Right lobe of liver (tissue), 6 donors: ENCODE results near the gene TTC23. TPM values are rescaled to one million over a fixed set of nuclear protein-coding genes. Genes with fewer than 3 reads are reported as not detected.
A peak's percentile ranks its signal among the peaks of the same experiment; 100 is the strongest.

Experiments used
- ATAC-seq, 4 donors: fragments of 200-7000 bp; cut with Tn5 transposase; one replicate each; pipeline ENCODE4 v1.9.1; 2020; ENCODE audit warnings: mild to moderate bottlenecking in 4 of 4, moderate library complexity in 4 of 4
- DNase-seq, 3 donors: peaks; one replicate each; pipeline ENCODE4 v3.0.0-alpha.2; 2020
- H3K27ac ChIP-seq, 3 donors: fragments of 200-600 bp; one replicate each; pipeline ENCODE4 v1.8.0; 2022
- H3K27me3 ChIP-seq, 2 donors: fragments of 200-600 bp; one replicate each; pipeline ENCODE4 v1.8.0; 2022
- H3K36me3 ChIP-seq, 4 donors: fragments of 200-600 bp; sonication (generic) in 1 of 4; one replicate each; pipeline versions ENCODE4 v1.5.1 to v1.8.0; 2017 to 2022; ENCODE audit warnings: control low read depth in 1 of 4
- H3K4me1 ChIP-seq, 4 donors: fragments of 200-600 bp; sonication (generic) in 1 of 4; one replicate each; pipeline versions ENCODE4 v1.5.1 to v1.8.0; 2017 to 2022; ENCODE audit warnings: control low read depth in 1 of 4
- H3K4me3 ChIP-seq, 3 donors: fragments of 200-600 bp; one replicate each; pipeline ENCODE4 v1.8.0; 2022
- H3K9me3 ChIP-seq, 4 donors: fragments of 200-600 bp; sonication (generic) in 1 of 4; one replicate each; pipeline versions ENCODE4 v1.5.1 to v1.8.0; 2017 to 2022; ENCODE audit warnings: control low read depth in 1 of 4
- POLR2A ChIP-seq: fragments of 450-650 bp; IDR thresholded peaks from one replicate; pipeline ENCODE4 v1.6.1; 2017; ENCODE audit warnings: antibody characterized with exemption, mild to moderate bottlenecking
- WGBS: methylation state at CpG from one replicate; pipeline ENCODE4 v1.1.6; 2018; ENCODE audit warnings: low coverage, low lambda C conversion rate; ENCODE audit not compliant: insufficient coverage; ENCODE audit errors: missing lambda C conversion rate; 5-methylcytosine and 5-hydroxymethylcytosine counted together
- intact Hi-C, 2 donors: fragments of 100-400 bp; cut with DNase I; formaldehyde crosslinking; loops; one replicate each; pipeline versions ENCODE4 v1.11.2 to v1.14.1; 2022
- total RNA-seq, 6 experiments: library from RNA; depleted of rRNA in 2 of 6; stranded (reverse); fragments of >200 nt in 2 of 6; fragmentation: NEBNext Ultra II Directional in 3 of 6; extraction: Animal tissue kit (Norgen Biotek cat#: 25700) in 3 of 6; gene quantifications; one replicate each; pipeline versions ENCODE4 v1.1.0 to v1.2.4, GENCODE V29; 2016 to 2023
- TF ChIP-seq, protein P1 (sequence below), 4 donors: fragments of 200-600 bp in 3 of 4; fragments of 450-650 bp in 1 of 4; IDR thresholded peaks; one replicate each; pipeline versions ENCODE4 v1.5.1 to v1.8.0; 2016 to 2022; ENCODE audit warnings: antibody characterized with exemption in 4 of 4, mild to moderate bottlenecking in 2 of 4
- donor health status: DM: no; HTN: yes; CAD: no.
- donor health status: DM: no; HTN: no; CAD: no.
- donor health status: DM: no; HTN: no; CAD: no.
- donor health status: DM: no; HTN: yes; CAD: no.
- donor health status: DM: no; HTN: yes; CAD: no.

The TTC23 gene
- total RNA-seq, 6 experiments from 2014 or later: 6.1 to 18.4 (median 9.1) TPM

DNA sequence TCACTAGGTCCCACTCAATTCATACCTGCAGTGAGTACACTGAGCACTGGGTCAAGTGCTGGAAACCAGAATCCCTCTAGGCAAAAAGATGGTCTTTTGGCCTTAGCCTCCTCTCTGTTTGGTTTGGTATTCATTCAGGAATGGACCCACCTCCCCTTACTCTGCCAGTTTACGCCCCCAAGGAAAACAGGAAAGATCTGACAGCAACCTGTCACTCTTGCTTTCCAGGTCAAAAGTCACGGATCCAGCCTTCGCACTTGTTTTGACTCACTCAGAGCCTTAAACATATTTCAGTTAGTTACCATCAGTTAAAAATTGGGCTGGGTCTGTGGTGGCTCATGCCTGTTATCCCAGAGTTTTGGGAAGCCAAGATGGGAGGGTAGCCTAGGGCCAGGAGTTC is 76.4 kb downstream of the TTC23 start:
- Histone ChIP-seq H3K36me3 (peaks cover 0 to 24% (median under 1%) of the 10 kb centered on the region in 4 donors), H3K27me3 (no peaks in the 10 kb centered on the region), H3K4me1 (no peaks in the 10 kb centered on the region), H3K9me3 (no peaks in the 10 kb centered on the region), H3K4me3 (no peak overlapping the region), H3K27ac (no peak overlapping the region)
- ATAC-seq (no peak), DNase-seq (no peak)
- WGBS: 85% methylated on average over 3 of the region's 3 CpGs
- intact Hi-C loops: no loop called here
- TF ChIP-seq POLR2A: no peak
- TF ChIP-seq, protein P1, sequence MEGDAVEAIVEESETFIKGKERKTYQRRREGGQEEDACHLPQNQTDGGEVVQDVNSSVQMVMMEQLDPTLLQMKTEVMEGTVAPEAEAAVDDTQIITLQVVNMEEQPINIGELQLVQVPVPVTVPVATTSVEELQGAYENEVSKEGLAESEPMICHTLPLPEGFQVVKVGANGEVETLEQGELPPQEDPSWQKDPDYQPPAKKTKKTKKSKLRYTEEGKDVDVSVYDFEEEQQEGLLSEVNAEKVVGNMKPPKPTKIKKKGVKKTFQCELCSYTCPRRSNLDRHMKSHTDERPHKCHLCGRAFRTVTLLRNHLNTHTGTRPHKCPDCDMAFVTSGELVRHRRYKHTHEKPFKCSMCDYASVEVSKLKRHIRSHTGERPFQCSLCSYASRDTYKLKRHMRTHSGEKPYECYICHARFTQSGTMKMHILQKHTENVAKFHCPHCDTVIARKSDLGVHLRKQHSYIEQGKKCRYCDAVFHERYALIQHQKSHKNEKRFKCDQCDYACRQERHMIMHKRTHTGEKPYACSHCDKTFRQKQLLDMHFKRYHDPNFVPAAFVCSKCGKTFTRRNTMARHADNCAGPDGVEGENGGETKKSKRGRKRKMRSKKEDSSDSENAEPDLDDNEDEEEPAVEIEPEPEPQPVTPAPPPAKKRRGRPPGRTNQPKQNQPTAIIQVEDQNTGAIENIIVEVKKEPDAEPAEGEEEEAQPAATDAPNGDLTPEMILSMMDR (IDR thresholded peaks at IDR 0.05): no peak

DNA sequence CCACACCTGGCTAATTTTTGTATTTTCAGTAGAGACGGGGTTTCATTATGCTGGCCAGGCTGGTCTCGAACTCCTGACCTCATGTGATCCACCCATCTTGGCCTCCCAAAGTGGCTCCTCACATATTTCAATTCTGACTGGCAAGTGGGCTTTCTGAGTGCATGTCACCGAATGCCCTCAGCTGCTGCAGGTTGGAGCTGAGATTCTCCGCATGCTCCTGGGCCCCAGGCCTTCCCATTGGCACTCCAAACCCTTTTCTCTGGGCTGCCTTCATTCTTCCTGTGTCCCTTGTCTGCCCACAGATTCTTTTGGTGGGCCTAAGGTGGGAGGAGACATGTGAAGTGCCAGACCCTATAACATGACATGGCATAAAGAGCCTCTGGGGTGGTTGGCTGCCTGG is 77.2 kb downstream of the TTC23 start:
- 92% methylated on average over 2 of the region's 4 CpGs for WGBS
- ATAC-seq (no peak), DNase-seq (no peak)
- intact Hi-C loops: no loop called here
- TF ChIP-seq, protein P1 (IDR thresholded peaks at IDR 0.05): no peak
- no peak for TF ChIP-seq POLR2A
- H3K4me1 ChIP-seq: no peaks in the 10 kb centered on the region
- no peaks in the 10 kb centered on the region for H3K27me3 ChIP-seq
- H3K9me3 ChIP-seq: no peaks in the 10 kb centered on the region
- H3K27ac ChIP-seq: no peak overlapping the region
- no peak overlapping the region for H3K4me3 ChIP-seq
- peaks cover 0 to 24% (median under 1%) of the 10 kb centered on the region in 4 donors for H3K36me3 ChIP-seq

DNA sequence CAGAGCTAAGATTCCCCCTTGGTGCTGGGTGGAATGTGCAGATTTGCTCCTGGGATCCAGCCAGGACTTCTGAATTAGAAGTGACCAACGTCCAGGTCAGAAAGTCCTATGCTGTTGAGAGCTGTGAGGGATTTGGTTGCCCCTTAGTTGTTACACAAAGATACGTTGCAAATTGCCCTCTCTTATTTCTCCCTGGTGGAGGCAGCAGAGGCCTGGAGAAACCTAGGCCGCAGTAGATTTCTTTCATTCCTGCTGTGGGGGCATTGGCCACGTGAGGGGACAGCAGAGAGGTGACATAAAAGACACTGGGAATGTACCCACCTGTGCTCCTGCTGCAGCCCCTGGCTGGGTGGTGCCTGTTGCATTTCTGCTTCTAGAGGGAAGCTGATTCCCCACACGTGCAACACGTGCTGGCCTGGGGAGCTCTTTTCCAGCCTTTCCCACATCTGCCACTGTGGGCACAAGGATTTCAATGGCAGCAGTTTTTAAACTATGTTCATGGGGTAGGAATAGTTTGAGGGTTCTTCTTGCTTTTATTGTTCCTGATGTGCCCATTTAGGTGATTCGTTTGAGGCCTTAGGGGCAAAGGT is 78.8 kb downstream of the TTC23 start:
- H3K4me3 ChIP-seq: no peak overlapping the region
- no peak overlapping the region for H3K27ac ChIP-seq
- intact Hi-C loops: no loop called here
- H3K4me1 ChIP-seq: no peaks in the 10 kb centered on the region
- WGBS: 51% methylated on average over 5 of the region's 7 CpGs
- no peak for TF ChIP-seq POLR2A
- TF ChIP-seq, protein P1 (IDR thresholded peaks at IDR 0.05): no peak
- H3K36me3 ChIP-seq: peaks cover 0 to 24% (median under 1%) of the 10 kb centered on the region in 4 donors
- DNase-seq: no peak
- no peak for ATAC-seq
- H3K9me3 ChIP-seq: no peaks in the 10 kb centered on the region
- H3K27me3 ChIP-seq: no peaks in the 10 kb centered on the region

DNA sequence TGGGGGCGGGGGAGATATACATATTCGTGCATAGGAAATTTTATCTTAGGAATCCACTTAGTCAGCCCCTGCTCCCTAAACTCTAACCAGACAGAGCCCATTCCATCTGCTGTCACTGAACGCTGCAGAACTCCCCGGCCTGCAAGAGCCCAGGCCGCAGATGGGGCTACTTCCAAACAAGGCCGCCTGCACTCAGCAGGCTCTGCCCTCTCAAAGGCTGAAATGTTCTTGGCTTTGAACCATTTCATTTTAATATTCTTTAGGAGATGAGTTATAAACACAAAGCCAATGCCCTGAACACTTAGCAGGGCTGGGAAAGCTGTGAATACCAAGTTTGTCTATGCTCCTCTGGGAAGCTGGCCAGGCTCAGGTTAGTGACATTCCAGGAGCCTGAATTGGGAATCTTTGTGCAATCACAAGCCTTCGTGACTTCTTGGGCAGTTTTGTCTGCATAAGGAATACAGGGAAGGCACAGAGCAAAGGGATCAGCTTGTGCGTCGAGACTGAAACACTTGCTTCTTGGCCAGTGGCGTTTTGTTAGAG is 79.5 kb downstream of the TTC23 start:
- H3K27ac ChIP-seq: peak overlapping the region in 2 of 3 donors; percentile 45 to 47
- intact Hi-C loops: no loop called here
- 57% methylated on average over 3 of the region's 10 CpGs for WGBS
- no peak overlapping the region for H3K4me3 ChIP-seq
- DNase-seq (no peak), ATAC-seq (peak; percentile 31 to 39 (median 36))
- TF ChIP-seq, protein P1 (IDR thresholded peaks at IDR 0.05): no peak
- TF ChIP-seq POLR2A: no peak
- H3K27me3 ChIP-seq: no peaks in the 10 kb centered on the region
- H3K36me3 ChIP-seq: peaks cover 0 to 22% (median under 1%) of the 10 kb centered on the region in 4 donors
- no peaks in the 10 kb centered on the region for H3K9me3 ChIP-seq
- no peaks in the 10 kb centered on the region for H3K4me1 ChIP-seq
